Trophoblast cell (in vitro differentiated cells and primary cell): ENCODE results near the gene OR51I2.

Experiments used
- DNase-seq, 2 donors: peaks; one replicate each; pipeline ENCODE4 v3.0.0-alpha.2; 2016
- H2AFZ ChIP-seq: 2 replicates; pipeline ENCODE4 v1.6.1; 2013; ENCODE audit warnings: low read length, moderate library complexity, mild to moderate bottlenecking; ENCODE audit not compliant: insufficient read depth, poor library complexity
- H2AK5ac ChIP-seq: 2 replicates; pipeline ENCODE4 v1.6.1; 2013; ENCODE audit warnings: mild to moderate bottlenecking, low read length
- H2BK120ac ChIP-seq: 2 replicates; pipeline ENCODE4 v1.6.1; 2013; ENCODE audit warnings: low read length, mild to moderate bottlenecking, moderate library complexity; ENCODE audit not compliant: insufficient read depth, poor library complexity
- H2BK12ac ChIP-seq: 2 replicates; pipeline ENCODE4 v1.6.1; 2013; ENCODE audit warnings: mild to moderate bottlenecking, low read length, moderate library complexity
- H2BK5ac ChIP-seq: 2 replicates; pipeline ENCODE4 v1.6.1; 2013; ENCODE audit warnings: low read length, low read depth, moderate library complexity, mild to moderate bottlenecking; ENCODE audit not compliant: poor library complexity
- H3K14ac ChIP-seq: 2 replicates; pipeline ENCODE4 v1.6.1; 2013; ENCODE audit warnings: mild to moderate bottlenecking, low read length
- H3K18ac ChIP-seq: 2 replicates; pipeline ENCODE4 v1.6.1; 2013; ENCODE audit warnings: mild to moderate bottlenecking, low read length
- H3K23ac ChIP-seq: 2 replicates; pipeline ENCODE4 v1.6.1; 2013; ENCODE audit warnings: low read length
- H3K27ac ChIP-seq: 2 replicates; pipeline ENCODE4 v1.5.1; 2013; ENCODE audit warnings: low read depth, mild to moderate bottlenecking, inconsistent platforms, low read length, moderate library complexity
- H3K27me3 ChIP-seq: 2 replicates; pipeline ENCODE4 v1.6.1; 2013; ENCODE audit warnings: inconsistent platforms, mild to moderate bottlenecking, low read length, moderate library complexity; ENCODE audit not compliant: insufficient read depth
- H3K36me3 ChIP-seq, 2 experiments: 1 replicate in 1 of 2; 2 replicates in 1 of 2; pipeline ENCODE4 v1.6.1; 2013; ENCODE audit warnings: low read length in 2 of 2, mild to moderate bottlenecking in 2 of 2, moderate library complexity in 1 of 2; ENCODE audit not compliant: insufficient read depth in 2 of 2, control insufficient read depth in 1 of 2
- H3K4ac ChIP-seq: 2 replicates; pipeline ENCODE4 v1.6.1; 2013; ENCODE audit warnings: low read depth, mild to moderate bottlenecking, low read length, moderate library complexity
- H3K4me1 ChIP-seq, 2 experiments: 1 replicate in 1 of 2; 2 replicates in 1 of 2; pipeline ENCODE4 v1.6.1; 2013; ENCODE audit warnings: low read length in 2 of 2, mild to moderate bottlenecking in 2 of 2, moderate library complexity in 1 of 2; ENCODE audit not compliant: insufficient read depth in 2 of 2, control insufficient read depth in 1 of 2
- H3K4me2 ChIP-seq: 2 replicates; pipeline ENCODE4 v1.6.1; 2013; ENCODE audit warnings: inconsistent platforms, mild to moderate bottlenecking, low read length, moderate library complexity
- H3K4me3 ChIP-seq: 2 replicates; pipeline ENCODE4 v1.5.1; 2013; ENCODE audit warnings: mild to moderate bottlenecking, low read depth, low read length, inconsistent platforms
- H3K79me1 ChIP-seq: one replicate; pipeline ENCODE4 v1.6.1; 2013; ENCODE audit warnings: low read length
- H3K79me2 ChIP-seq: 2 replicates; pipeline ENCODE4 v1.6.1; 2013; ENCODE audit warnings: low read length, mild to moderate bottlenecking; ENCODE audit not compliant: control insufficient read depth, insufficient read depth, poor library complexity
- H3K9ac ChIP-seq: 2 replicates; pipeline ENCODE4 v1.6.1; 2013; ENCODE audit warnings: mild to moderate bottlenecking, low read length
- H3K9me3 ChIP-seq: 2 replicates; pipeline ENCODE4 v1.6.1; 2013; ENCODE audit warnings: low read depth, mild to moderate bottlenecking, control low read depth, inconsistent platforms, low read length; ENCODE audit not compliant: insufficient read depth
- H4K12ac ChIP-seq: 2 replicates; pipeline ENCODE4 v1.6.1; 2013; ENCODE audit warnings: low read depth, mild to moderate bottlenecking, low read length, moderate library complexity
- H4K8ac ChIP-seq: 2 replicates; pipeline ENCODE4 v1.6.1; 2013; ENCODE audit warnings: low read depth, mild to moderate bottlenecking, low read length, moderate library complexity
- H4K91ac ChIP-seq: one replicate; pipeline ENCODE4 v1.6.1; 2013; ENCODE audit warnings: low read depth, mild to moderate bottlenecking, low read length, moderate library complexity
- WGBS: extraction: QIAGEN DNeasy Blood & Tissue Kit; methylation state at CpG from one replicate; pipeline ENCODE4 v1.1.7; 2013; ENCODE audit warnings: missing lambda C conversion rate; ENCODE audit not compliant: insufficient read length, insufficient coverage; ENCODE audit errors: extremely low coverage; 5-methylcytosine and 5-hydroxymethylcytosine counted together

Gene OR51I2

GRCh38 chr11:5505363-5506048 lies 56.4 kb downstream of the OR51I2 start:
- Histone ChIP-seq H3K27me3 (no peaks in the 10 kb centered on the region), H4K8ac (no peak overlapping the region), H3K18ac (no peak overlapping the region)

More at GRCh38 chr11:5505363-5506048, 56.4 kb downstream of the OR51I2 start:
- Histone ChIP-seq H2BK12ac (no peak overlapping the region), H2AK5ac (no peak overlapping the region), H2BK5ac (no peak overlapping the region), H3K4me3 (no peak overlapping the region), H3K14ac (no peak overlapping the region), H3K36me3 (no peaks in the 10 kb centered on the region), H3K9me3 (peaks cover 4% of the 10 kb centered on the region), H2AFZ (no peak overlapping the region), H2BK120ac (no peak overlapping the region), H3K27ac (no peak overlapping the region), H3K79me1 (no peaks in the 10 kb centered on the region), H4K12ac (no peak overlapping the region), H3K4ac (no peak overlapping the region), H3K79me2 (no peaks in the 10 kb centered on the region), H3K23ac (no peak overlapping the region), H3K4me1 (no peaks in the 10 kb centered on the region), H3K9ac (no peak overlapping the region), H4K91ac (no peak overlapping the region), H3K4me2 (no peak overlapping the region)
- no peak for DNase-seq
- no CpG with 5 or more reads among the region's 9 CpGs for WGBS
